HG02885 (cell line): ENCODE data around the gene FBXO34.

Experiments used
- ATAC-seq: cut with Tn5 transposase; IDR thresholded peaks from one replicate; pipeline ENCODE4 v1.9.1; 2021; ENCODE audit warnings: mild to moderate bottlenecking; ENCODE audit not compliant: unreplicated experiment, poor library complexity

FBXO34 gene

GRCh38 chr14:55270832-55271571 is at the start of gene FBXO34:
Gene FBXO34 (plus strand): TSS chr14:55271421. CDS start chr14:55350391, 78,970 bp downstream.
- peak; percentile 86 for ATAC-seq

GRCh38 chr14:55221968-55222367 is 49.3 kb upstream of the FBXO34 start:
- ATAC-seq = no peak

- no peak for ATAC-seq
These were observed 47.9 kb upstream of the FBXO34 start for GRCh38 chr14:55223364-55223763.

GRCh38 chr14:55228261-55228660 is 43.0 kb upstream of the FBXO34 start:
- ATAC-seq = no peak

- ATAC-seq = no peak
These were observed 37.6 kb upstream of the FBXO34 start for GRCh38 chr14:55233591-55233990.

- no peak for ATAC-seq
These were observed 33.1 kb upstream of the FBXO34 start for GRCh38 chr14:55238019-55238680.

GRCh38 chr14:55239320-55239719 is 31.9 kb upstream of the FBXO34 start:
- no peak for ATAC-seq

GRCh38 chr14:55240526-55241178 is 30.6 kb upstream of the FBXO34 start:
- no peak for ATAC-seq

- ATAC-seq = no peak
These were observed 29.5 kb upstream of the FBXO34 start for GRCh38 chr14:55241673-55242072.

- no peak for ATAC-seq
These were observed 27.8 kb upstream of the FBXO34 start for GRCh38 chr14:55243386-55243785.

- ATAC-seq = no peak
These were observed 27.4 kb upstream of the FBXO34 start for GRCh38 chr14:55243813-55244212.

- ATAC-seq = no peak
These were observed 25.5 kb upstream of the FBXO34 start for GRCh38 chr14:55245657-55246268.

- no peak for ATAC-seq
These were observed 22.8 kb upstream of the FBXO34 start for GRCh38 chr14:55248411-55248810.

GRCh38 chr14:55249423-55249822 is 21.8 kb upstream of the FBXO34 start:
- ATAC-seq = no peak

- no peak for ATAC-seq
These were observed 17.9 kb upstream of the FBXO34 start for GRCh38 chr14:55253276-55253675.

GRCh38 chr14:55254581-55254980 is 16.6 kb upstream of the FBXO34 start:
- no peak for ATAC-seq

- ATAC-seq = no peak
These were observed 15.2 kb upstream of the FBXO34 start for GRCh38 chr14:55255979-55256378.

- no peak for ATAC-seq
These were observed 14.6 kb upstream of the FBXO34 start for GRCh38 chr14:55256586-55256985.

- no peak for ATAC-seq
These were observed 6.0 kb upstream of the FBXO34 start for GRCh38 chr14:55265197-55265596.

- no peak for ATAC-seq
These were observed 3.4 kb upstream of the FBXO34 start for GRCh38 chr14:55267820-55268219.
